ENCODE measurements around the gene MAN2B1.
A peak's percentile ranks its signal among the peaks of the same experiment; 100 is the strongest.

Gene MAN2B1

DNA sequence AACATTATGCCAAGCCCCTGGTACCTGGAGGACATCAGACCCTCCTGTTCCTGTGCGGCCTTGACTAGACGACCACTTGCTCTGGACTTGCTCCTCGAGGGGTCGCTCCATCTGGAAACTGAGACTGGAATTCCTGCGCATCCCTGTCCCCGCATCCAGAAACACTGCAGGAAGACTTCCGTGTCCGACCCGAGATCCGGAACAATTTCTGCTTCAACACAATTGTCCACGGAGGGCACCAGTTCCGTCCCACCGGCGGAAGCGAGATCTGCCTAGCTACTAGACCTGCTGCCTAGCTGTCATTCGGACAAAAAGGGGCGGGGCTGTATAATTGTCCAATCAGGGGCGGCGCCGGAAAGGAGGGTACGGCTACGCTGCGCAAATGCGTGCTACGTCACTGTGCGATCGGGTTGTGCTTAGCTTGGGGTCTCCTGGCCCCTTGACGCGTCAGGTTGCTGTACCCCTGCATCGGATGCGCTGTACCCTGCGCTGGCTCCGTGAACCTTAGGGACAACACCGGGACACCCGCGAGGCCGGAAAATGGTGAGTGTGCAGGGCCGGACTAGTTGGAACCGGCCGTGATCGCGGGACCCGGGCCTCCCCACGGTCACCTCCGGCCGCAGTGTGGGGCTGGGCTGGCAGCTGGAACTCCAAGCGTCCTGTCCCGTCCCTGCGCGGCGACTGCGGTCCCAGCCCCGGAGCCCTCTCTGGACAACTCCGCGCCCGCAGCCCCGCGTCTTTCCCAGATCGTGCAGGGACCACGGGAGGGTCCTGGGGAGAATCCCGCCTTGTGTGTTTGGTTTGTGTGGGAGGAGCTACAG lies 55.8 kb downstream of the MAN2B1 start, which contains the start of the genes ZNF490 and ZNF791:
Gene ZNF490, minus strand, starts transcription at position 274 of the 821 bp plus-strand sequence. Its CDS starts 133 bp downstream, at position 141.
Gene ZNF791, plus strand, starts transcription at position 381 of the 821 bp plus-strand sequence. Its CDS starts 160 bp downstream, at position 541.
- peak; percentile 99 for DNase-seq

- no peak for DNase-seq
Observed at GRCh38 chr19:12607631-12608030, 58.9 kb downstream of the MAN2B1 start.

GRCh38 chr19:12606796-12607195 lies 59.7 kb downstream of the MAN2B1 start:
- DNase-seq, result no peak

GRCh38 chr19:12603714-12604113 lies 62.8 kb downstream of the MAN2B1 start:
- DNase-seq, result peak; percentile 78

GRCh38 chr19:12597594-12597993 lies 68.9 kb downstream of the MAN2B1 start:
- no peak for DNase-seq

DNA sequence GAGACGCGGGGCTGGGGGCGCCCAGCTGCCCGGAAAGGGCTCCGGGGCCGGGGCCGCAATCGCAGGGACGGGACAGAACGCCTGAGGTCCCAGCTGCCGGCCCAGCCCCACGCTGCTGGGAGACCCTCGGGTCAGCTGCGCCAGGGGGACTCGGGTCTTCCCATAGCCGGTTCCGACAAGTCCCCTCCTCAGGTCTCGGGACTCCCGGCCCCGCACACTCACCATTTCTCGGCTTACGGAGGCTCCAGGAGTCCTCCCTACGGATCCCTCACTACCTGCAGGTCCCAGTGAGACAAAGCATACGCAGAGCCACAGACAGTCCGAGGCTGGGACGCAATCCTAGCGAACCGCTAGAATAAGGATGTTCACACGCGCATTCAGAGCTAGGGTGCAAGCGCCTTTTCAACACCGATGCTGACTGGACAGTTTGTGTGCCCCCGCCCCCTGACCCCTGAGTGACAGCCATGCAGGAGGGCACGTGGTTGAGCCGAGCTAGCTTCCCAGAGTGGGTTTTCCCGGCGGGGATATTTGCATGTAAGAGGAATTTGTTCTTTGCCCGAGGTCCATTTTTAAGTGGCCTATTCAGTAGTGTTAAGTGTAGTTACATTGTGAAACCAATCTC lies 69.5 kb downstream of the MAN2B1 start:
- no peak for DNase-seq
